Neural crest cell (in vitro differentiated cells): ENCODE data around the gene TRIO. TPM values are rescaled to one million over a fixed set of nuclear protein-coding genes. Genes with fewer than 3 reads are reported as not detected.

Experiments
- DNase-seq: peaks from one replicate; pipeline ENCODE4 v3.0.0; 2021; ENCODE audit warnings: low read depth, mixed read lengths, low spot score
- H3K27ac Mint-ChIP-seq: one replicate; pipeline ENCODE4 v1.8.0; 2021; ENCODE audit warnings: mild to moderate bottlenecking, mixed read lengths; ENCODE audit not compliant: unreplicated experiment
- H3K27me3 Mint-ChIP-seq: 2 replicates; pipeline ENCODE4 v1.8.0; 2021; ENCODE audit warnings: low read depth, mild to moderate bottlenecking, mixed read lengths
- H3K36me3 Mint-ChIP-seq: 2 replicates; pipeline ENCODE4 v1.8.0; 2021; ENCODE audit warnings: low read depth, mild to moderate bottlenecking, mixed read lengths
- H3K4me1 Mint-ChIP-seq: 2 replicates; pipeline ENCODE4 v1.8.0; 2021; ENCODE audit warnings: mixed read lengths
- H3K4me3 Mint-ChIP-seq: one replicate; pipeline ENCODE4 v1.8.0; 2021; ENCODE audit warnings: mild to moderate bottlenecking, mixed read lengths
- H3K9me3 Mint-ChIP-seq: 2 replicates; pipeline ENCODE4 v1.8.0; 2021; ENCODE audit warnings: mixed read lengths
- total RNA-seq: library from RNA; stranded (reverse); gene quantifications from 2 replicates; pipeline ENCODE4 v1.2.1, GENCODE V29; 2021
- TF ChIP-seq, protein P1 (sequence below): fragments of 200-600 bp; sonication (generic); conservative IDR thresholded peaks from 2 replicates; pipeline ENCODE4 v1.5.0; 2021; ENCODE audit warnings: antibody characterized with exemption, mild to moderate bottlenecking

The TRIO gene
- total RNA-seq, 1 donor from 2014 or later, result 134 TPM

DNA sequence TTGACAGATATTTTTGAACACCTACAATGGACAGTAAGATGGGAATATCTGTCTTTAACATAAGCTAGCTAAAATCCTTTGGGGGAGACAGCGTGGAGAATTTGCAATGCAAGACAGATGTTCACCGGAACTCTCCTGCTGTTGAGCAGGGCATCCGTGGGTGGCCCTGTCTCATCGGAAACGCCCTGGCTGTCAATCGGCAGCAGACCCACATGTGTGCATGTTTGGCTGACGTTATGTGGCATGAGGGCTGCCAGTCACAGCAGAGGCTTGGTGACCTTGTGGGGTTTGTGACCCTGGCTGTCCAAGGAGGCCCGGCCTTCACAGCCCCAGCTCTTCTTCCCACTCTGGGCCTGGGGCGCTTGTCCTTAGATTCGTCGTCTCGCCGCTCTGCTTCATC, 308.7 kb downstream of the TRIO start:
- peaks cover 31% of the 10 kb centered on the region for H3K36me3 Mint-ChIP-seq
- peak overlapping the region; percentile 15 for H3K4me3 Mint-ChIP-seq
- peaks cover 56% of the 10 kb centered on the region for H3K4me1 Mint-ChIP-seq
- no peak overlapping the region for H3K27ac Mint-ChIP-seq
- H3K9me3 Mint-ChIP-seq, result peaks cover 3% of the 10 kb centered on the region
- DNase-seq, result no peak
- TF ChIP-seq, protein P1, sequence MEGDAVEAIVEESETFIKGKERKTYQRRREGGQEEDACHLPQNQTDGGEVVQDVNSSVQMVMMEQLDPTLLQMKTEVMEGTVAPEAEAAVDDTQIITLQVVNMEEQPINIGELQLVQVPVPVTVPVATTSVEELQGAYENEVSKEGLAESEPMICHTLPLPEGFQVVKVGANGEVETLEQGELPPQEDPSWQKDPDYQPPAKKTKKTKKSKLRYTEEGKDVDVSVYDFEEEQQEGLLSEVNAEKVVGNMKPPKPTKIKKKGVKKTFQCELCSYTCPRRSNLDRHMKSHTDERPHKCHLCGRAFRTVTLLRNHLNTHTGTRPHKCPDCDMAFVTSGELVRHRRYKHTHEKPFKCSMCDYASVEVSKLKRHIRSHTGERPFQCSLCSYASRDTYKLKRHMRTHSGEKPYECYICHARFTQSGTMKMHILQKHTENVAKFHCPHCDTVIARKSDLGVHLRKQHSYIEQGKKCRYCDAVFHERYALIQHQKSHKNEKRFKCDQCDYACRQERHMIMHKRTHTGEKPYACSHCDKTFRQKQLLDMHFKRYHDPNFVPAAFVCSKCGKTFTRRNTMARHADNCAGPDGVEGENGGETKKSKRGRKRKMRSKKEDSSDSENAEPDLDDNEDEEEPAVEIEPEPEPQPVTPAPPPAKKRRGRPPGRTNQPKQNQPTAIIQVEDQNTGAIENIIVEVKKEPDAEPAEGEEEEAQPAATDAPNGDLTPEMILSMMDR, result no peak
- H3K27me3 Mint-ChIP-seq, result no peaks in the 10 kb centered on the region

DNA sequence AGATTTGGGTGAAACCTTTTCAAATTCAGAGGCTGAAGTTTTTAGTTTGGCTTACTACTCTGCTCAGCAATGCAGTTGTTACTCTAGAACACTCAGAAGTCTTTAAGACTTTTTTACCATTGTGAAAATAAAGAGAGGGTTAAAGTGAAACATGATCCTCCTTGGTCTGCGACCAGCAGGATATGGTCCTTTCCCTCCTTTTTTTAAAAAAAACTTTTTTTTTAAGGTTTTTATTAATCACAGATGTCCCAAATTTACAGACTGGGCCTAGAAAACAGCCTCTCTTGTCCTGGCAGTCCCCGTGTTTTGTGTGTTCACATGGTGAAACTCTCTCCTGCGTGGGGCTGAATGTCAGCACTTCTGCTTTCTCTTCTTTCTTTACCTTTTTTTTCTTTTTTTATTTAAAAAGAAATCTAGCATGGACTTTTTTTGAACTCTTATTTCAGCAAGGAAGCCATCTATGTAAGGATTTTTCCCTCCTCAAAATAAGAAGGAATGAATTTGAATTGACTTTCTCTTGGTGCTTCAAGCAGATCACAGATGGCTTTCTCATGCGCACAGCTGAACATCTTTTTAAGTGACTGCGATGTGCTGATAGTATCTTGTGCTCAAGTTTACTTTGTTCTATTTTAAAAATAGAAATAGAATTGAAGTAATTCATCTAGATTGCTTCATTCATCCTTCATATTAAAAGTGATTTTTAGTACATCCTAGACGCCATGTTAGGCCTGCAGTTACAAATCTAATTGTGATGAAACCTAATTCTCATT, 309.7 kb downstream of the TRIO start:
- Mint-ChIP-seq H3K4me3 (no peak overlapping the region), H3K4me1 (peaks cover 58% of the 10 kb centered on the region), H3K36me3 (peaks cover 33% of the 10 kb centered on the region), H3K27ac (no peak overlapping the region), H3K27me3 (no peaks in the 10 kb centered on the region), H3K9me3 (peaks cover 3% of the 10 kb centered on the region)
- no peak for DNase-seq
- TF ChIP-seq, protein P1, result no peak

DNA sequence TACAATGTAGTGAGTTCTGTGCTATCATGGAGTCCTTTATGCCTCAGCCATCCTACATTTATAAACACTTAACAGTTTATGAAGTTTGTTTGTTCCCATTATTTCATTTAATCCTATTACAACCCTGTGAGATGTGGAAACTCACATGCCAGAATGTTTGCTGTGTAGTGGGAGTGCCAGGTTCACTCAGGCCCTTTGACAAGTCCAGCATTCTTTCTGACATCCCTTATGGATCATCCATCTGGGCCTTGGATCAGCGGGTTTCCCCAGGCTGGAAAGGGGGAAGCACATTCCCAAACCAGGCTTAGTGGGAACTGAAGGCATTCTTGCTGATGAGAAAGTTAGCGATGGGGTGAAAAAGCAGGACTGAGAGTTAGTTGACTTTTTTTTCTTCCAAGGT, 310.3 kb downstream of the TRIO start:
- peaks cover 56% of the 10 kb centered on the region for H3K4me1 Mint-ChIP-seq
- no peak overlapping the region for H3K4me3 Mint-ChIP-seq
- H3K9me3 Mint-ChIP-seq, result peaks cover 3% of the 10 kb centered on the region
- H3K27me3 Mint-ChIP-seq, result no peaks in the 10 kb centered on the region
- no peak for DNase-seq
- H3K27ac Mint-ChIP-seq, result peak overlapping the region; percentile 75
- peaks cover 33% of the 10 kb centered on the region for H3K36me3 Mint-ChIP-seq
- TF ChIP-seq, protein P1, result no peak

DNA sequence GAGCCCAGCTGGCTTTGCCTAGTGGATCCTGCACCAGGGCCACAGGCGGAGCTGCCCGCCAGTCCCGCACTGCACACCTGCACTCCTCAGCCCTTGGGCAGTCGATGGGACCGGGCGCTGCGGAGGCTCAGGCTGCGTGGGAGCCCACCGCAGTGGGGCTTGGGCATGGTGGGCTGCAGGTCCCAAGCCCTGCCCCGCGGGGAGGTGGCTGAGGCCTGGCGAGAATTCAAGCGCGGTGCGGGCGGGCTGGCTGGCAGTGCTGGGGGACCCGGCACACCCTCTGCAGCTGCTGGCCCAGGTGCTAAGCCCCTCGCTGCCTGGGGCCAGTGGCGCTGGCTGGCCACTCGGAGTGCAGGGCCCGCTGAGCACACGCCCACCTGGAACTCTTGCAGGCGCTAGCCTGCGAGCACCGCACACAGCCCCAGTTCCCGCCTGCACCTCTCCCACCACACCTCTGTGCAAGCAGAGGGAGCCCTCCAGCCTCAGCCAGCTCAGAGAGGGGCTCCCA, 312.7 kb downstream of the TRIO start:
- peaks cover 36% of the 10 kb centered on the region for H3K4me1 Mint-ChIP-seq
- peaks cover 3% of the 10 kb centered on the region for H3K9me3 Mint-ChIP-seq
- H3K36me3 Mint-ChIP-seq, result peaks cover 31% of the 10 kb centered on the region
- no peak overlapping the region for H3K27ac Mint-ChIP-seq
- no peaks in the 10 kb centered on the region for H3K27me3 Mint-ChIP-seq
- H3K4me3 Mint-ChIP-seq, result no peak overlapping the region
- no peak for DNase-seq
- TF ChIP-seq, protein P1, result no peak

DNA sequence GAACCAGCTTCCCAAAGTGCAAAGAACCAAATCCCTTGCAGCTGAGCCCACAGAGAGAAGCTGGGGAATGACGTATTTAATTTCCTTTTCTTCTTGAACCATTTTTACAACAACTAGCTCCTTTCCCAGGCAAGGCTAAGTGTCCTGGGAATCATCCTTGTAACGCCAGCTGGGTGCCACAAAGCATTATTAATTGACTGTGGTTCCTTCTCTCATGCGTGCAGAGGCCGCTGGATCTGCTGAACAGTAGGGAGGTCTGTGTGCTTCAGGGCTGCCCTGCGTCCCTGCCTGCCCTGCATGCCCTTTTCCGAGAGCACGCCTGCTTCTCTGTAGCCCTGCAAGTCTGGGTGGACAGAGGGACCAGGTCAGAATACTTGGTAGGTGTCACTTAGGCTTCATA, 314.3 kb downstream of the TRIO start:
- Mint-ChIP-seq H3K9me3 (peaks cover 3% of the 10 kb centered on the region), H3K27me3 (no peaks in the 10 kb centered on the region), H3K4me3 (peak overlapping the region; percentile 56), H3K4me1 (peaks cover 25% of the 10 kb centered on the region), H3K27ac (peak overlapping the region; percentile 95), H3K36me3 (peaks cover 29% of the 10 kb centered on the region)
- TF ChIP-seq, protein P1, result no peak
- no peak for DNase-seq
